ENCODE measurements around the gene SGPL1. TPM values are rescaled to one million over a fixed set of nuclear protein-coding genes. Genes with fewer than 3 reads are reported as not detected.
A peak's percentile ranks its signal among the peaks of the same experiment; 100 is the strongest.
"Not testable (repeated sequence)": the region's sequence is repeated elsewhere in the genome, so short reads cannot be mapped to it uniquely, and the experiment has no call there.

SGPL1 gene
- total RNA-seq, 1 donor from 2014 or later, result 89.9 TPM

DNA sequence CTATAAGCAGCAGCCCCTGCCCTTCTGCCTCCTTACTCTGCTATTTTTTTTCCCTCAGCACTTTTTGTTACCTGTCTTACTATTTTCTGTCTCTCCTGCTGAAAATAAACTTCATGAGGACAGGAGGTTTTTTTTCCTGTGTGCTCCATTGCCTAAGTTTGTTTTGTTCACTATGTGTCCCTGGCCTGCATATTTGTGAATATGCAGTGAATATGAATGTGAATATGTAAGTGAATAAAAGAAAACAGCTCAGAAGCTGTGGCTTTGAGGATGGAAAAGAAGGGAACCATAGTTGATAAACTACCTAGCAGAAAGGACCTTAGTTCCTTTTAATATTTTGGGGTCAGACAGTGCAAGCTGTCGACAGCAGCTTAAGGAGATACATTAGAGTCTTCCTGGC lies 37.7 kb downstream of the SGPL1 start:
- no peak for DNase-seq (ENCODE audit: low spot score in 2 of 2, unreplicated experiment in 2 of 2)
- H3K4me1 Mint-ChIP-seq, result peaks cover 20% of the 10 kb centered on the region
- H3K27ac Mint-ChIP-seq, result peak overlapping the region; percentile 9
- H3K9me3 Mint-ChIP-seq, result peaks cover 5% of the 10 kb centered on the region
- no peak for TF ChIP-seq CTCF (IDR thresholded peaks at IDR 0.05; ENCODE audit: unreplicated experiment)
- H3K4me3 Mint-ChIP-seq, result no peak overlapping the region
- H3K27me3 Mint-ChIP-seq (ENCODE audit: low read depth), result no peaks in the 10 kb centered on the region
- H3K36me3 Mint-ChIP-seq, result peaks cover 44% of the 10 kb centered on the region

DNA sequence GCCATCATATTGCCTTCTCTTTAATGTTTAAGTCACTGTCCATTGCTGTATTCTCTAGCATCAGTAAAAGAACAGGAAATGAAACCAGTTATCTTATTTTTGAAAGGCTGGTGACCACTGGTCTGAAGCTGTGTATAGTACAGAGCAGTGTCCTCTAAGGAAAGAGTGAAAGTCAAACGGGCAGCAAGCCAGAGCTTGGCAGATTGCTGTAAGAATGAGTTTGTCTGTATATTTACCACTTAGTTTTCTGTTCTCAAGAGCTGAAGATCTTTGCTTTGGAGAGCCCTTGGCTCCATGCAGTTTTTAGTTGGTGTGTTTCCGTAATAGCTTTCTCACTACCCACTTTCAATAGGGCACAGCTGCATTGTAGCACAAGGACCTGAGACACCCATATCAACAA lies 40.7 kb downstream of the SGPL1 start:
- no peak for DNase-seq (ENCODE audit: low spot score in 2 of 2, unreplicated experiment in 2 of 2)
- peaks cover 46% of the 10 kb centered on the region for H3K36me3 Mint-ChIP-seq
- H3K4me1 Mint-ChIP-seq, result peaks cover 4% of the 10 kb centered on the region
- no peaks in the 10 kb centered on the region for H3K9me3 Mint-ChIP-seq
- no peak for TF ChIP-seq CTCF (IDR thresholded peaks at IDR 0.05; ENCODE audit: unreplicated experiment)
- H3K27me3 Mint-ChIP-seq (ENCODE audit: low read depth), result no peaks in the 10 kb centered on the region
- no peak overlapping the region for H3K27ac Mint-ChIP-seq
- H3K4me3 Mint-ChIP-seq, result no peak overlapping the region

DNA sequence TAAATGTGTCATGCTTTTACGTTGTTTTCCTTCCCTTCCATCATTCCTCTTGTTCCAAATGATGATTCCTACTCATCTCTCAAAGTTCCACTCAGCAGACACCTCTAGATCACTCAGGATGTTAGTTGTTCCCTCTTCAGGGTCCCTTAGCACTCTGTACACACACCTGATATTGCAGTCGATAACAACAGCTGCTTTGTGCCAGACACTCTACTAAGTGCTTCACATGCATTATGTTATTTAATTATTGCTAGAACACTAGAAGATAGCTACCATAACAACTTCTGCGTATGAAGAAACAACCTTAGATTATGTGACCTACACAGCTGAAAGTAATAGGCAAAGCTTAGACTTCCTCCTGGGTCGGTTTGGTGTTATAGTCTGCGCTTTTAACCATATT lies 43.0 kb downstream of the SGPL1 start:
- Mint-ChIP-seq H3K27ac (no peak overlapping the region), H3K4me1 (no peaks in the 10 kb centered on the region), H3K36me3 (peaks cover 52% of the 10 kb centered on the region), H3K9me3 (no peaks in the 10 kb centered on the region), H3K27me3 (ENCODE audit: low read depth) (no peaks in the 10 kb centered on the region), H3K4me3 (no peak overlapping the region)
- DNase-seq (ENCODE audit: low spot score in 2 of 2, unreplicated experiment in 2 of 2), result no peak
- TF ChIP-seq CTCF (IDR thresholded peaks at IDR 0.05; ENCODE audit: unreplicated experiment), result no peak

- peaks cover 54% of the 10 kb centered on the region for H3K36me3 Mint-ChIP-seq
- not testable (repeated sequence) for H3K27ac Mint-ChIP-seq; H3K9me3 Mint-ChIP-seq; H3K27me3 Mint-ChIP-seq (ENCODE audit: low read depth); DNase-seq (ENCODE audit: low spot score in 2 of 2, unreplicated experiment in 2 of 2); H3K4me3 Mint-ChIP-seq; H3K4me1 Mint-ChIP-seq
Observed at GRCh38 chr10:70861495-70862197, 45.9 kb downstream of the SGPL1 start.

DNA sequence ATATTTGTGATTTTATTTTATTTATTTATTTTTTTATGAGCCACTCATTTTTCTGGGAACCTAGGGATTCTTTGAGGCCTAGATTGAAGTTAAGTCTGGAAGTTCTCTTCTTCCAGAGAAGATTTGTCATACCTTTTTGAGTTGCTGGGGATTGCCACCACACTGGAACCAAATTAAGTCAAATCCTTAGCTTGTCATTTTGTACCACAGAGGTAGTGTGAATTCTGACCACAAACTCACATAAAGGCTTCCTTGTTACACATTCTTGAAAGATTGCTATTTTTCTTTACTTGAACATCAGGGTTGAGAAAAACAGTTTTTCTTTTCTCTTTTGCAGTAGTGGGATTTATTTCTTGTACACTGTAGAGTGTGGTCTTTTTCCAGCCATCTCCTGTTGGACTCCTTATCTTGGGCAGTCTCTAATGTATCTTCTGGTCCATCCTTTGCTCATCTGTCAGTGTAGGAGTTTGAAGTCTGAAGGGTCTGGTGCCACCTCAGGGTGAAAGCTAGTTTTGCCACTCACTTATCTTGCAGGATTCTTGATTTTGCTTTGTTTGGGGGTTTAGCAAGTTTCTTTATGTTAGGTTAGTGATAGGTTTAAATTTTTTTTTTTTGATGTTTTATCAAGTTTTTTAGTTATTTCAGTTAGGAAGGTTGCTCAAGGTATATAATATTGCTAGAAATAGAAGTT lies 47.9 kb downstream of the SGPL1 start:
- H3K4me1 Mint-ChIP-seq, result peaks cover 2% of the 10 kb centered on the region
- H3K27ac Mint-ChIP-seq, result peak overlapping the region; percentile 22
- no peaks in the 10 kb centered on the region for H3K27me3 Mint-ChIP-seq (ENCODE audit: low read depth)
- no peak overlapping the region for H3K4me3 Mint-ChIP-seq
- no peak for TF ChIP-seq CTCF (IDR thresholded peaks at IDR 0.05; ENCODE audit: unreplicated experiment)
- peaks cover 45% of the 10 kb centered on the region for H3K36me3 Mint-ChIP-seq
- no peaks in the 10 kb centered on the region for H3K9me3 Mint-ChIP-seq
- DNase-seq (ENCODE audit: low spot score in 2 of 2, unreplicated experiment in 2 of 2), result no peak

- Mint-ChIP-seq H3K4me1 (peaks cover 2% of the 10 kb centered on the region), H3K36me3 (peaks cover 48% of the 10 kb centered on the region), H3K9me3 (no peaks in the 10 kb centered on the region), H3K4me3 (no peak overlapping the region), H3K27ac (peak overlapping the region; percentile 54), H3K27me3 (ENCODE audit: low read depth) (no peaks in the 10 kb centered on the region)
- no peak for TF ChIP-seq CTCF (IDR thresholded peaks at IDR 0.05; ENCODE audit: unreplicated experiment)
- no peak for DNase-seq (ENCODE audit: low spot score in 2 of 2, unreplicated experiment in 2 of 2)
Observed at GRCh38 chr10:70864935-70865334, 49.2 kb downstream of the SGPL1 start.

All from mesothelial cell of epicardium (in vitro differentiated cells).